Glutamatergic neuron (in vitro differentiated cells): ENCODE results near the gene GRID1. TPM values are rescaled to one million over a fixed set of nuclear protein-coding genes. Genes with fewer than 3 reads are reported as not detected.

ENCODE experiments used
- DNase-seq: peaks from one replicate; pipeline ENCODE4 v3.0.0; 2022
- H3K27ac Mint-ChIP-seq: one replicate; pipeline ENCODE4 v1.8.0; 2020; ENCODE audit warnings: mild to moderate bottlenecking, mixed read lengths, inconsistent platforms; ENCODE audit not compliant: unreplicated experiment
- H3K27me3 Mint-ChIP-seq: one replicate; pipeline ENCODE4 v1.8.0; 2020; ENCODE audit warnings: mild to moderate bottlenecking, moderate library complexity, mixed read lengths, inconsistent platforms; ENCODE audit not compliant: unreplicated experiment
- H3K36me3 Mint-ChIP-seq: one replicate; pipeline ENCODE4 v1.8.0; 2020; ENCODE audit warnings: mild to moderate bottlenecking, mixed read lengths, inconsistent platforms; ENCODE audit not compliant: unreplicated experiment
- H3K4me1 Mint-ChIP-seq: one replicate; pipeline ENCODE4 v1.8.0; 2020; ENCODE audit warnings: mild to moderate bottlenecking, low read depth, mixed read lengths, inconsistent platforms; ENCODE audit not compliant: unreplicated experiment
- H3K4me3 Mint-ChIP-seq: one replicate; pipeline ENCODE4 v1.8.0; 2020; ENCODE audit warnings: mild to moderate bottlenecking, mixed read lengths, inconsistent platforms; ENCODE audit not compliant: unreplicated experiment
- H3K9me3 Mint-ChIP-seq: one replicate; pipeline ENCODE4 v1.8.0; 2020; ENCODE audit warnings: mild to moderate bottlenecking, moderate library complexity, mixed read lengths, inconsistent platforms; ENCODE audit not compliant: unreplicated experiment
- CTCF ChIP-seq: fragments of 200-600 bp; sonication (generic); IDR thresholded peaks from one replicate; pipeline ENCODE4 v1.5.0; 2021; ENCODE audit not compliant: partially characterized antibody, unreplicated experiment
- total RNA-seq: library from RNA; stranded (reverse); fragmentation: NEBNext Ultra II Directional; extraction: Animal tissue kit (Norgen Biotek cat#: 25700); gene quantifications from one replicate; pipeline ENCODE4 v1.2.1, GENCODE V29; 2021; ENCODE audit not compliant: unreplicated experiment

The GRID1 gene
- total RNA-seq, 1 donor from 2014 or later: 8.0 TPM

DNA sequence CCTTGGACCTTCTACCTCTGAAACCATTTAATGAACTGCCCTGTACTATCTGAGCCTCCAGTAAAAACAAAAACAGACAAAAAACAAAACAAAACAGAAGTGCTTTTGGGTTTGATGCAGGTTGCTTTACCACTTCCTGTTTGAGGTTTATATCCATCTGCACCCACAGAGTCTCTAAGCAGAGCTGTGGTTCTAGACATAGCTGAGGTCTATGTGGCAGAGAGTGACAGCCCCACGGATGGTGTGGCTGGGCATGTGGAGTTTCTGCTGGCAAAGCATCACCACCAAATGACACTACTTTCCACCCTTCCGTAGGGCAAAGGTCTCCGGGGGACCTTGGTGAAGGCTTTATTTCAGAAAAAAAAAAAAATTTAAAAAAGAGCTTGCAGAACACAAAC, 754.2 kb downstream of the GRID1 start:
- Mint-ChIP-seq H3K27ac (no peak overlapping the region), H3K27me3 (peaks cover 2% of the 10 kb centered on the region), H3K4me3 (no peak overlapping the region), H3K9me3 (peaks cover 4% of the 10 kb centered on the region), H3K36me3 (no peaks in the 10 kb centered on the region), H3K4me1 (peaks cover 3% of the 10 kb centered on the region)
- no peak for DNase-seq
- no peak for TF ChIP-seq CTCF

DNA sequence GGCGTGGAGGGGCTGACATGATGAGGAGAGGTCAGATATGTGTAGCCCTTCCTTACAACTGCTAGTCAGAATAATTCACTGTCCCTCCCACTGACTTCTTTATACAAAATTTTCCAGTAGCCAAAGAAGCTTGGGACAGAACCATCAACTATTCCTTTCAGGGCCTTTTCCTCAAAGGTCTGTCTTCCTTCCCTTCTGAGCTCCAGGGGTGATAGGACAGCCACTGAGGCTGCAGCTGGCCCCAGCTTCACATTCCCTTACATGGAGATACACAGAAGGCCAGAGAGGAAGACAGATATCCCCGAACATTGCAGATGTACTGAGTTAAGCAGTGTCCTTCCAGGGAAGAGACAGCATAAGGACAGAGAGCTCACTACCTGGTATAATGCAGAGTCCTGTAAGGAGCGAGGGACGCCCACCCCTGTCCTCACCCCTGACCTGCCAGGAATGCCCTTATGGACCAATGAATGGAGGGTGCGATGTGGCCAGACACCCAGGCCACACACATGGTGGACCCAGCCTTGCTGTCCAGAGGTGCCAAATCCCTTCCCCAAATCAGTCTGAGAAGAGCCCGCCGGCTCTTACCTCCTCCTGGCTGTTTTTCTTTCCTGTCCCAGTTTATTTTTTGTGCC, 754.7 kb downstream of the GRID1 start:
- H3K4me3 Mint-ChIP-seq: no peak overlapping the region
- no peak for TF ChIP-seq CTCF
- H3K27ac Mint-ChIP-seq: no peak overlapping the region
- peaks cover 3% of the 10 kb centered on the region for H3K4me1 Mint-ChIP-seq
- no peaks in the 10 kb centered on the region for H3K36me3 Mint-ChIP-seq
- peaks cover 2% of the 10 kb centered on the region for H3K27me3 Mint-ChIP-seq
- peaks cover 4% of the 10 kb centered on the region for H3K9me3 Mint-ChIP-seq
- no peak for DNase-seq

- Mint-ChIP-seq H3K4me1 (peaks cover under 1% of the 10 kb centered on the region), H3K9me3 (peaks cover 4% of the 10 kb centered on the region), H3K27ac (no peak overlapping the region), H3K36me3 (no peaks in the 10 kb centered on the region), H3K4me3 (no peak overlapping the region), H3K27me3 (no peaks in the 10 kb centered on the region)
- DNase-seq: no peak
- TF ChIP-seq CTCF: no peak
Observed at GRCh38 chr10:85611093-85611740, 755.4 kb downstream of the GRID1 start.

DNA sequence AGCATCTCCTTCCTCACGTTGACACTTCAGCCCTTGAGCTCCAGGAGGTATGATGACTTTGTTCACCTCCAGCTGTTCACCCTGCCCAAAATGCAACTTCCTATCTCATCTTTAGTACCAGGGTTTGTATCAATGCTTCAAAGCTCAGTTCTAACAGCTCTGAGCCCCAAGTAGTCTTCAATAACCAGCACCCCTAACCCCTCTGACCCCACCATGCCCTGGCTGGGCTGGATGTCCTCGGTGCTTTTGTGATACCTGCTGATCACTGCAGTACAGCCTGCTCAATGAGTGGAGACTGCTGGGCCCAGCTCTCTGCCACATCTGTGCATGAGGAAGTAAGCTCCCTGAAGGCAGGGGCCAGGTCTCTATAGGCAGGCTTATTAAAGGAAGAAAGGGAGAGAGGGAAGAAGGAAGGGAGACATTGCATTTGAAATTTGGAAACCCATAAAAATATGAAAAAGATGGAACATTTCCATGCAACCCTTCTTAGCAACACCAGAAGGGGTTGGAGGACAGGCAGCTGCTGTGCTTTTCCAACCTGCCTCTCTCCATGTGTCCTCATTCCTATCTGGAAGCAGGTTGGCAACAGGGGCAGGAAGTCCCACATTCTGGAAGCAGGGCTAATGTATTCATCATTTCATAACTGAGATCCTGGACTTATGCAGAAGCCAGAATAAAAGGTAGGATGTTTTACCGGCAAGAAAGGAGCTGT, 756.1 kb downstream of the GRID1 start:
- H3K36me3 Mint-ChIP-seq: no peaks in the 10 kb centered on the region
- no peaks in the 10 kb centered on the region for H3K27me3 Mint-ChIP-seq
- no peak for DNase-seq
- no peak overlapping the region for H3K27ac Mint-ChIP-seq
- no peak overlapping the region for H3K4me3 Mint-ChIP-seq
- H3K4me1 Mint-ChIP-seq: no peaks in the 10 kb centered on the region
- peaks cover 4% of the 10 kb centered on the region for H3K9me3 Mint-ChIP-seq
- TF ChIP-seq CTCF: no peak

- H3K36me3 Mint-ChIP-seq: no peaks in the 10 kb centered on the region
- H3K4me3 Mint-ChIP-seq: no peak overlapping the region
- TF ChIP-seq CTCF: no peak
- H3K27ac Mint-ChIP-seq: no peak overlapping the region
- no peaks in the 10 kb centered on the region for H3K4me1 Mint-ChIP-seq
- no peak for DNase-seq
- H3K9me3 Mint-ChIP-seq: peaks cover 4% of the 10 kb centered on the region
- H3K27me3 Mint-ChIP-seq: no peaks in the 10 kb centered on the region
Observed at GRCh38 chr10:85609509-85609908, 757.1 kb downstream of the GRID1 start.
